Activated naive CD4-positive, alpha-beta T cell treated with anti-CD3 and anti-CD28 coated beads, Interleukin-2, amount 50 U/mL, for 16 hours (primary cell): ENCODE results near the gene MCF2L.
A peak's percentile ranks its signal among the peaks of the same experiment; 100 is the strongest.

Source experiments
- DNase-seq: peaks from one replicate; pipeline ENCODE4 v3.0.0-alpha.2; 2020

MCF2L gene

GRCh38 chr13:113116871-113117271 is 147.9 kb downstream of the MCF2L start:
- no peak for DNase-seq

DNA sequence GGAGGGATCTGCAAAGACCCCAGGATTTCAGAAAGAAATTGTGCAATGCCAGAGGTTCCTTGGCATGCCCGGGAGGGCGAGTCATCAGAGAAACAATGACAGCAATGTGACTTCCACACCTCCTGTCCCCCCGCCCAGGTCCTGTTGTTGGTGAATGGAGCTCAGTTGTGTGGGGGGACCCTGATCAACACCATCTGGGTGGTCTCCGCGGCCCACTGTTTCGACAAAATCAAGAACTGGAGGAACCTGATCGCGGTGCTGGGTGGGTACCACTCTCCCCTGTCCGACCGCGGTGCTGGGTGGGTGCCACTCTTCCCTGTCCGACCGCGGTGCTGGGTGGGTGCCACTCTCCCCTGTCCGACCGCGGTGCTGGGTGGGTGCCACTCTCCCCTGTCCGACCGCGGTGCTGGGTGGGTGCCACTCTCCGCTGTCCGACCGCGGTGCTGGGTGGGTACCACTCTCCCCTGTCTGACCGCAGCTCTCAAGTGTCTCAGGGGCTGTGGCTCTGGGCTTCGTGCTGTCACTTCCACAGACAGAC is 148.4 kb downstream of the MCF2L start:
- DNase-seq, result no peak

DNA sequence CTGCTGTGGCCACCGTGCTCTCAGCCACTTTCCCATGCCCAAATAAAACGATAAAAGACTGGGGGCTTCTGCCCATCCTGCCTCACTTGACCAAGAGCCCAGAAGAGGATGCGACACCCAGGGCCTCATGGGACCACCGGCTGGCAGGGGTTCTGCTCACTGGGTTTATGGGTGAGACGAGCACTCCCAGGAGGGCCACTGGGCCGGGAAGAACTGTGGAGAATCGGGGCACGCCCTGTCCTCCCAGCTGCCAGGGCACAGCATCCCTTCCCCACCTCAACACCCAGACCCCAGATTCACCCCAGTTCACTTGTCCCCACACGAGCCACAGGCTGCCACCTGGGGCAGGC is 148.9 kb downstream of the MCF2L start:
- no peak for DNase-seq

GRCh38 chr13:113118261-113119021 is 149.4 kb downstream of the MCF2L start:
- DNase-seq, result no peak

- no peak for DNase-seq
Measured at GRCh38 chr13:113119166-113119821, 150.3 kb downstream of the MCF2L start.

- DNase-seq, result no peak
Measured at GRCh38 chr13:113119822-113120189, 150.8 kb downstream of the MCF2L start.

DNA sequence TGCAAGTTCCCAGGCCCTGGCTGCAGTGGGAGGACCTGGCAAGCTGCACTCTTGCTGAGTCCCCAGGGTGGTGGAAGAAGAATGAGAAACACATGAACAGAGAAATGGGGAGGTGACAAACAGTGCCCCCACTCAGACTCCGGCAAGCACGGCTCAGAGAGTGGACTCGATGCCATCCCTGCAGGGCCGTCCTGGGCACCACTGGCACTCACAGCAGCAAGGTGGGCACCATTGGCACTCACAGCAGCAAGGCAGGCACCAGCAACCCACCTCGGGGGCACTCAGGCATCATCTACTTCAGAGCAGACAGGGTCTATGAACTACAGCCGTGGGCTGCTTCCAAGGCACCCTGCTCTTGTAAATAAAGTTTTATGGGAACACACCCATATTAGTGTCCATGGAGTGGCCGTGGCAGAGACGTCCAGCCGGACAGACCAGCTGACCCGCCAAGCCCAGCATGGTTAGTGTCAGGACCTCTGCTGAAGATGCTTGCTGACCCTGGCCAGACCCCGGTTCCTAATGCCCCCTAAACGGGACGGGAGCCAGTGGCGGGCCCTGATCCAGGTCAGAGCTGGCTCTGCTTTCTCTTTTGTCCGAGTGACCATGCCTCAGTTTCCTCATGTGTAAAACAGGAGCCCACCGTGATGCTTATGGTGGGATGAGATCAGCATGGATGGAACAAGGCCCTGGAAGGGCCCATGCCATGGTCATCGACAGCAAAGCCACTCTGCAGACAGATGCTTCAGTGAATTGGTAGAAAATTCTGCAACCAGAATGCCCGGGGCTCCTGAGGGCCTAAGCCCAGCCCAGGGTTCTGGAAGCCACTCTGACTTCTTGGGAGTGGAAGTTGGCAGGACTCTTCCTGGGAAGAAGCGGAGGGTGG is 151.5 kb downstream of the MCF2L start:
- DNase-seq, result no peak

DNA sequence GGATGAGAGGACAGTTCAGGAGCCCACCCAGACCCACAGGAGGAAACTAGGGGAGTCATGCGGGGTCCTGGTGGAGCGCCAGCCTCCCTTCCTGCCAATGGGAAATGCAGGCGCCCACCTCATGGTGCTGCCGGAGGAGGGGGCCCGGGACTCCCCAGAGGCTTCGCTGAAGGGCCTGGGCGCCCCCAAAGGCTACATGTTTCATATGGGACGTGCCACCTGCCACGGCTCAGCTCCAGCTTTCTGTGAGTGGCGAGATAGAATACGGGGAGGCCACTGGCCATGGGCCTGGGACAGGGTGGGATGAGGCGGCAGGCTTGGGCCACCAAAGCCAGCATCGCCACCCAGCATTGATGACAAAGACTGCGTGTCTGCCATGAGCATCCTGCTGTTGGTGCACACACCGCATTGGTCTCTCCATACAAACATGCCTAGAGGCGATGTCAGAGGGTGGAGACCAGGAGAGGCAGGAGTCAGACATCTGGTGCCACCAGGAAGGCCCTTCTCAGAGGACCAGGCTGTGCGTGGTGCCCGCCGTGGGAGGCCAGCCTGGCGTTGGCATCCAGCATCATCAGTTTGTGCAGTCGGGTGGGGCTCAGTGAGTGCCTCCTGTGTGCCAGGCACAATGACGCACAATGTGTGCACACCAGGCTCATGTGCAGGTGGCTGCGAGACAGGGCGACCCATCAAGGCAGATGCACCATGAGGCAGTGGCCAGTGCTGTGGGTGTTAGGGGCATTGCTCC is 152.3 kb downstream of the MCF2L start:
- DNase-seq, result no peak

- DNase-seq, result no peak
Measured at GRCh38 chr13:113121928-113122471, 153.0 kb downstream of the MCF2L start.

GRCh38 chr13:113122550-113123225 is 153.7 kb downstream of the MCF2L start, which contains the start of gene F10:
Gene F10 (plus strand): TSS chr13:113122799. CDS start chr13:113122856, 57 bp downstream.
- DNase-seq, result no peak

DNA sequence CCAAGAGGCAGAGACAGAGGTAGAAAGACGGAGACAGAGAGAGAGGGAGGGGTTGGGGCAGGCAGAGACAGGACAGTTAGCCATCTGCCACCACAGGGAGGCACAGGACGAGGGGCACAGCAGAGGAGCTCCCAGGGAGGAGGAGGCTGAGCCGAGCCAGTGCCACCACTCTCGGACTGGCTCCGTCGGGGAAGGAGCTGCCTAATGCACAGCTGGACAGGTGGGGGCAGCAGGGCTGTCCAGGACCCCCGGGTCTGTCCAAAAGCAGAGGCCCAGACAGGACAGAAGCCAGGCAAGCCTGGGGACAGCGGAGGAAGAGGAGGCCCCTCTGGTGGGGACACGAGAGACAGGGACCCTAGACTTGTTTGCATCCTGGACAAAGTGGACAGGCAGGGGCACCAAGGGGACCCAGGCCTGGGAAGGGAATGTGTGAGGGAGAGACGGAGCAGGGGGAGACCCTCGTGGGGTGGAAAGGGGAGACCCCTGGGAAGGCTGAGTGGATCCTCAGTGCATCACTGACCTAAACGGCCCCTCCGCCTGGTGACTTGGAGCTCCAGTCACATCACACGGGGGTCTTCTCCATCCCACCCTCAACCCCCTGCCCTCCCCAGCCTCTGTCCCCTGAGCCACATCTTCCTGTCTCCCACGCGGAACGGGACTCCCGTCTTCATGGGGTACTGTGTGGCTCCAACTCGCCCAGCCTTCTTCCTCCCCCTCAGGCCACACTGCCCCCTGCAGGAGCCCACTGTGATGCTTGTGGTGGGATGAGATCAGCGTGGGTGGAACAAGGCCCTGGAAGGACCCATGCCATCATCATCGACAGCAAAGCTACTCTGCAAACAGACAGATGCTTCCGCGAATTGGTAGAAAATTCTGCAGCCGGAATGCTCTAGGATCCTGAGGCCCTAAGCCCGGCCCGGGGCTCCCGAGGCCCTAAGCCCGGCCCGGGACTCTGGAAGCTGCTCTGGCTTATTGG is 154.5 kb downstream of the MCF2L start:
- DNase-seq, result no peak

DNA sequence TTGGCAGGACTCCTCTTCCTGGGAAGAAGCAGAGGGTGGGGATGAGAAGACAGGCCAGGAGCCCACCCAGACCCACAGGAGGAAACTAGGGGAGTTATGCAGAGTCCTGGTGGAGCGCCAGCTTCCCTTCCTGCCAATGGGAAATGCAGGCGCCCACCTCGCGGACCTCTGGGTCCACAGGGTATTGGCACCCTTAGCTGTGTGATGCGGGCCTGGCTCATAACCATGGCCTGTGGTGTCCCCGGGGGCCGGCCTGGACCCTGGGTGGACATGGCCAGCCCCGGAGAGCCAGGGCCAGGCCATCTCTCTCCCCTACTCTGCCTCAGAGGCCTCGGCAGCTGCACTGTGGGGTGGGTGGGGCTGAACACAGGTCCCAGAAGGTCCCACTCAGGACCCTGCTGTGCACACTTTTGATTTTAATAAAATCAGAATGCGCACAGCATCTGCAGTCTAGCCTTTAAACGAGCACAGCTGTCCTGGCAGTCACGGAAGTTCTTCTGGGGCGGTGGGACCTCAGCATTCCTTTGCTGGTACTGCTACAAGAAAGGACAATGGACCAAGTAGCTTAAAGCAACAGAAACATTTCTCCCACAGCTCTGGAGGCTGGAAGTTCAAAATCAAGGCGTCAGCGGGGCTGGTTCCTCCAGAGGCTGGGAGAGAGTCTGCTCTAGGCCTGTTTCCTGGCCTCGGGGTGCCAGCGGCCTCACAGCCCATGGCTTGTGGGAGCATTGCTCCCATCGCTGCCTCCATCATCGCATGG is 155.4 kb downstream of the MCF2L start:
- DNase-seq, result no peak

DNA sequence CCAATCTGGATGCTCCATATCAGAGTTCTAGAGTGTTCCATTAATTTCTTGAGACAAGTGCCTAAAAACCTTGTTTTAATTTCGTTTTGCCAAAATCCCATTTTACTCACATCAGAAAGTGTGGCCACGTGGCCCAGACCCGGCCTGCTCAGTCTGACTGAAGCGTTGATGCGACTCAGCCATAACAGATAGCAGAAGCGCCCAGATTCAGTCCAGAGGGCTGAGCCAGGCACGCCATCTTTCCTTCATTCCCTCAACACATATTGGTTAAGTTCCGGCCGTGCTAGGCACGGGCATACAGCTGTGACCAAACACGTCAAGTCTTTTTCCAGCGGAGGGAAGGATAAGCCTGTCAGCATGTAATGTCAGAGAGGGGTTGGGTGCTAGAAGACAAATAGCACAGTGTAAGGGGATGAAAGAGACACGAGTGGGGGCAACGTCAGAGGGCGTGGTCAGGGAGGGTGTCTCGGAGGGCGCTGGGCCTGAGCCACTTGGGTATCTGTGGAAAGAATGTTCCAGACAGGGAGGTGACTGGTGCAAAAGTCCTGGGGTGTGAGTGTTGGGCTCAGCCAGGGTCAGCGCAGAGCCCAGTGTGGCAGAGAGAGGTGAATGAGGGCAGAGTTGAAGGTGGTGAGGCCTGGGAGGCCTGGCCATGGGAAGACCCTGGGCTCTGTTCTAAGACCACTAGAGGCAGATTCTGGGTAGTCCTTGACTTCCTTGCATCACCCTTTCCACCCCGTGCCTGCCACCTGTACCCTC is 156.7 kb downstream of the MCF2L start:
- no peak for DNase-seq

- DNase-seq, result no peak
Measured at GRCh38 chr13:113126265-113127150, 157.5 kb downstream of the MCF2L start.

DNA sequence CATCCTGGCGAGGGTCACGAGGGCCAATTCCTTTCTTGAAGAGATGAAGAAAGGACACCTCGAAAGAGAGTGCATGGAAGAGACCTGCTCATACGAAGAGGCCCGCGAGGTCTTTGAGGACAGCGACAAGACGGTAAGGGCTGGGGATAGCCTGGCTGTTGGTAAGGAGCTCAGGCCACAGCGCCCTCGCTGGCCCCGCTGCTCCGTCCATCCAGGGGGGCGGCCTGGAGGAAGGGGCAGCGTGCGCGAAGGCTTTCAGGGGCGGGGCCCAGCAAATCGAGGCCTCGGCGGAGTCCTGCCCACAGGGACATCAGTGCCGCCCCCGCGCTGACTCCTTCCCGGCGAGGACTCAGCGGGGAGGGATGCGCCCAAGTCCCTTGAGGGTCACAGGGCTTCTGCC is 160.5 kb downstream of the MCF2L start:
- no peak for DNase-seq

GRCh38 chr13:113129921-113130750 is 161.1 kb downstream of the MCF2L start:
- DNase-seq, result peak; percentile 58

- DNase-seq, result no peak
Measured at GRCh38 chr13:113135281-113135760, 166.3 kb downstream of the MCF2L start.
